Pericardium fibroblast (primary cell): Measurements from ENCODE around the gene NANOS1. TPM values are rescaled to one million over a fixed set of nuclear protein-coding genes. Genes with fewer than 3 reads are reported as not detected.

ENCODE experiments used
- total RNA-seq: library from RNA; depleted of rRNA; stranded (reverse); fragments of >200 nt; gene quantifications from 2 replicates; pipeline ENCODE4 v1.2.3, GENCODE V29; 2015

Gene NANOS1, protein sequence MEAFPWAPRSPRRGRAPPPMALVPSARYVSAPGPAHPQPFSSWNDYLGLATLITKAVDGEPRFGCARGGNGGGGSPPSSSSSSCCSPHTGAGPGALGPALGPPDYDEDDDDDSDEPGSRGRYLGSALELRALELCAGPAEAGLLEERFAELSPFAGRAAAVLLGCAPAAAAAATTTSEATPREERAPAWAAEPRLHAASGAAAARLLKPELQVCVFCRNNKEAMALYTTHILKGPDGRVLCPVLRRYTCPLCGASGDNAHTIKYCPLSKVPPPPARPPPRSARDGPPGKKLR
- 5.2 and 6.0 TPM in 2 replicates for total RNA-seq

DNA sequence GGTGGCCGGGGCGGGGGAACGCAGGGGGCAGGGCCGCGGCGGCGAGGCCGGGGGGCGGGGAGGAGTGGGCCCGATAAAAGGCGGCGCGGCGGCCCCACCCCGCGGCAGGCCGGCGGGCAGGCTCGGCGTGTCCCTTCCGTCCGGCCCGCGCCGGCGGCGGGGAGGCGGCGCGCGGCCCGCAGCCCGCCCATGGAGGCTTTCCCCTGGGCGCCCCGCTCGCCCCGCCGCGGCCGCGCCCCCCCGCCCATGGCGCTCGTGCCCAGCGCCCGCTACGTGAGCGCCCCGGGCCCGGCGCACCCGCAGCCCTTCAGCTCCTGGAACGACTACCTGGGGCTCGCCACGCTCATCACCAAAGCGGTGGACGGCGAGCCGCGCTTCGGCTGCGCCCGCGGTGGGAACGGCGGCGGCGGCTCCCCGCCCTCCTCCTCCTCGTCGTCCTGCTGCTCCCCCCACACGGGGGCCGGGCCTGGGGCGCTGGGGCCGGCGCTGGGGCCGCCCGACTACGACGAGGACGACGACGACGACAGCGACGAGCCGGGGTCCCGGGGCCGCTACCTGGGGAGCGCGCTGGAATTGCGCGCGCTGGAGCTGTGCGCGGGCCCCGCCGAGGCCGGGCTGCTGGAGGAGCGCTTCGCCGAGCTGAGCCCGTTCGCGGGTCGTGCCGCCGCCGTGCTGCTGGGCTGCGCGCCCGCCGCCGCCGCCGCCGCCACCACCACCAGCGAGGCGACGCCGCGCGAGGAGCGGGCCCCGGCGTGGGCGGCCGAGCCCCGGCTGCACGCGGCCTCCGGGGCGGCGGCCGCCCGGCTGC is at the start of gene NANOS1:
TSS of gene NANOS1 (plus strand) at position 102 of the 808 bp plus-strand sequence. CDS start at position 190, 88 bp downstream.

DNA sequence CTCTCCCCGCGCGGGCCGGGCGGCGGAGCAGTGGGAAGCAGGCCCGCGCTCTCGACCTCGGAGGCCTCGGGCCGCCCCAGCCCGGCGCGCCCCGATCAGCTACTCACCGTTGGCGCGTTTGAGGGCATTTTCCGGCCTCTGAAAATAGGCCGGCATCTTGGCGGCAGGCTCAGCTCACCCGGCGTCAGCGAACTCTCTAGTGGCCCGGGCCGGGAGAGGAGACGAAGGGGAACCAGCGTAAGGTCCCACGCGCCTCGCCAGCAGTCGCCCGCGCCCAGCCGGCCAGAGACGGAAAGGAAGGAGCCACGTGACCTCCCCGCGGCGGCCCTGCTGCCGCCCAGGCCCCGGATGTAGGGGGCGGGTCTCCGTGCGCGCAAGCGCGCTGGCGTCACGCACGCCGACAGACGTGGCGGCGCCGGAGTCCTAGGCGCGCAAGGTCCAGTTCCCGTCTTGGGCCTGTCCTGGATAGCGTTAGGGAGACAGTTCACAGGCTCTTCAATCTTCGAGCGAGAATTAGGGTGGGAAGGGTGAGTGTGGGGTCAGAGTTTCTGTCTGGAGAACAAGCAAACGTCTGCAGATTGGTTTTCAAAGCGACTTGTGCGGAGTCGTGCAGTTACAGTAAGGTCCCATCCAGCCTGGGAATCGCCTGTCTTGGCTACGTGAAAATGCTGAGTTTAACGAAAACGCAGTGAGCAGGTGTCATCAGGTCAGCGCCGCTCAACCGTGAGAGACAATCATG is 51.2 kb downstream of the NANOS1 start, which contains the start of gene EIF3A:
TSS of gene EIF3A (minus strand) at position 297 of the 739 bp plus-strand sequence. CDS start at position 156, 141 bp downstream.

Other genes with a start within 250 kb of the NANOS1 start
- 64.4 and 78.4 TPM in 2 replicates for gene EIF3A, start 51.1 kb downstream of the NANOS1 start, total RNA-seq
- 64.3 and 77.7 TPM in 2 replicates for gene DENND10, start 74.4 kb downstream of the NANOS1 start, total RNA-seq
- 9.1 and 19.6 TPM in 2 replicates for gene SFXN4, start 136.0 kb downstream of the NANOS1 start, total RNA-seq
- gene PRDX3, start 149.1 kb downstream of the NANOS1 start, total RNA-seq = 119 and 137 TPM in 2 replicates
- 19.2 and 34.2 TPM in 2 replicates for gene GRK5, start 177.9 kb downstream of the NANOS1 start, total RNA-seq